Stimulated activated CD8-positive, alpha-beta memory T cell treated with anti-CD3 and anti-CD28 coated beads, Interleukin-4, amount 100 ng/mL, for 1 hour (primary cell): ENCODE data around the gene PDE1C.

Experiments used
- DNase-seq, 2 donors: peaks; one replicate each; pipeline ENCODE4 v3.0.0-alpha.2; 2020; ENCODE audit warnings: low read depth in 2 of 2, low spot score in 1 of 2

Gene PDE1C

GRCh38 chr7:31899356-31899927, 170.8 kb downstream of the PDE1C start:
- DNase-seq: no peak

DNA sequence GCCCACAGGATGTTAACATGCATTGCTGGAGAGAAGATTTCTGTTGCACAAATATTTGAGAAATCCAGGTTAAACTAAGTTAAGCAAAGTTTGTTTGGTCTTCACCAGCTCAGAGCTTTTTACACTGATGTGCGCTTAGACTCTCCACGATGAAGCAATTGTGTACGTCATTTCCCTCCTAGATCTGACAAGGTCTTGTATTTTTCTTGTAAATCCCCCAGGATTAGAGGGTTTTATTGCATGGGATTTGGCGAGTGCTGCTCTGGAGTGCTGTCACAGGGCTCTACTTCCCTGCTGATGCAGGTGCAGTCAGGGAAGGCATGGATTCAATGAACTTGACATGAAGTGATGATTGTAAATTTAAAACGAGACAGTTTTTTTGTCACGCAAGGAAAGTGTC, 173.3 kb downstream of the PDE1C start:
- DNase-seq: no peak

DNA sequence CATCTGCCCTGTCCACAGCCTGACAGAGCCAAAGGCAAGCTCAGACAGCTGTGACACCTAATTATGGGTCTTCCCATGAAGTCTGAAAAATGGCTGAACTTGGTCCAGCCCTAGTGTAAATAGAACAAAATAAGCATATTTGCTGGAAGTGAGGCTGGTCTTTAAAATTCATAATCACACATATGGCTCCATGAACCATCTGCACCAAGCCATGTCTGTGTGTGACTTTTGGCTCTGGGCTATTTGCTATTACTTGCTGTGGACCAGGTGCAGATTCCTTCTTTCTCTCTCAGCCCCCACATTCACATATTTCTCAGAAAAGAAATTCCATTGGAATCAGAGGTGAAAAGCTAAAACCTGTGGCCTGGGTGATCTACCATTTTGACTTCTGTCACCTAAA, 175.9 kb downstream of the PDE1C start:
- no peak for DNase-seq

DNA sequence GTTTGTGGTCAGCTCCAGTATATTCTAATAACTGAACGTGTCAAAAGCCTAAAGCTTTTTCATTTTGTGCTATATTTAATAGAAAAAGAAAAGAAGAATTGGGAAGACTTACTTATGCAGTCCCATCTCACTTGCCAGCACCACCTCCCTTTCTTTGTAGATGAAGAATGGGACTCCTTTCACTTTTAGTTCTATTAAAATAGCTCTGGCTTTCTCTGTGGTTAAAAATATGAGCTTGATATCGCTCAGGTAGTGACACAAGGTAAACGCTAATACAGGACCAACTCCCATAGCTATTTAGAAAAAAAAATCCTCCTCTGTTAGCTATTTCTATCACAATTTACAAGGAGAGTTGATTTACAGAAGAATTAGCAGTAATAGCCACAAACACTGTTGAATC, 176.8 kb downstream of the PDE1C start:
- no peak for DNase-seq

GRCh38 chr7:31892099-31892829, 177.9 kb downstream of the PDE1C start:
- DNase-seq: no peak

DNA sequence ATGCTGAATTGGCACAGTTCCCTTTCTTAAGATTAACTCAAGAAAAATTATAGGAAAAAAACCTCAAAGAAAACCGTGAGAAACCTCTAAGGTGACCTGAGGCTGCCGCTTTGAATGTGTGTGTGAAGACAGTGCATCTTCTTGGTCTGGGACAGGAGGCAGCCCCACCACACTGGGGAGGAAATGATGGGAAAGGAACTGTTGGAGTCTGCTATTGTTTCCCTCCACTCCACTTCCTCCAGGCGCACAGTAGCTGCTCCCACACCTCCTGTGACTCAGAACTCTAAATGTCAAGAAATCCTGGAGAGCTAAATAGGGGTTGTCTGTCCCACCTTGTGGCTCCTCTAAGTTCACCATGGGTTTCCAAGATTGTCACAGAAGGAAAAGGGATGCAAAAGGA, 179.4 kb downstream of the PDE1C start:
- DNase-seq: no peak

GRCh38 chr7:31890198-31890597, 180.0 kb downstream of the PDE1C start:
- DNase-seq: no peak

DNA sequence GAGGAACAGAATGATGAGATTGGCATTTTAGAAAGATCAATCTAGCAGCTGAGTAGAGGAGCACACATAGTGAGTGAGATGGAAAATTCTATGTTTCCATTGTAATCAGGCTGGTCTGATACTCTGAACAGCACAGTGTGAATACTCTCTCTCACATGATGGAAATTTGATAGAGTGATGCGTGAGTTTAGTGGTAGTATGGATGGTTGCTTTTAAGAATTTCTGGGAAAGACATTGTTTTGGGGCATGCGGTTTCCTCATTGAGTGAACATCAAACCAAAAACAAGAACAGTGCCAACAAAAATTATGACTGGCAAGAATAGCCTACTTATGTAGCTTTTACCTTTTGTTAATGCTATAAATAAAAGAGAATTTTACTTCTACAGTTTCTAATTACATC, 183.2 kb downstream of the PDE1C start:
- no peak for DNase-seq

DNA sequence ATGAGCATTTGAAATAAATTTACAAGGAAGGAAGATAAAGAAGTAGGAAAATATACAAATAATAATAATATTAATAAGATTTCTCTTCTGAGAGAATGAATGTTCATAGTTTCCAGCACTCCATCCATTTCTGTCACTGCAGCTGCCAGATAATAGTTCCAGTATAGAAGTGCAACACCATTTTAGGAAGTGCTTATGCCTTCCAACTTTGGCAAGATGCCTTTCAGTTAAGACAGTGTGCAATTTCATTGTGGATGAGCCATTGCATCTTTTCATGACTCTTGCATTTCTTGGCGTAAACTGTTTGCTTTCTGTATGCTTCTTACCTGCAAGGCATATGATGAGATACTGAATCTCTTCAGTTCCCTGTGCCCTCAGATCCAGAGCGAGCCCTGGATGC, 185.0 kb downstream of the PDE1C start:
- DNase-seq: no peak

DNA sequence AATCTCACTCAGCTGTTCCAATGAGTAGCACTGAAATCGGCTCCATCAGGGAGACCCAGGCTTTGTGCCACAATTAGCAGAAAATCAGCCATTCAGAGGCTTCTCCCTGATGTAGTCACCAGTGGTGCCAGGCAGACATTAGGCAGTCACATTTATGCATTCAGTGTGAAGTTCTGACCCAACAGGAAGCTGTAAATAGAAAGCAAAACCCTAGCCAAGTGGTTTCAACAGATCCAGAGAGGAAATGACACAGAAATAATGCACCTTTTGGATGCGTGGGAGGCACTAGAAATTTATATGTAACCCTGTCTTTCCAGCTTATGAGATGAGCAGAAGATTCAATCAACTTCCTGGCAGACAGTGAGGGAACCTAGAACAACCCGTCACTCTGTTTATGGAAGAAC, 186.4 kb downstream of the PDE1C start:
- no peak for DNase-seq

DNA sequence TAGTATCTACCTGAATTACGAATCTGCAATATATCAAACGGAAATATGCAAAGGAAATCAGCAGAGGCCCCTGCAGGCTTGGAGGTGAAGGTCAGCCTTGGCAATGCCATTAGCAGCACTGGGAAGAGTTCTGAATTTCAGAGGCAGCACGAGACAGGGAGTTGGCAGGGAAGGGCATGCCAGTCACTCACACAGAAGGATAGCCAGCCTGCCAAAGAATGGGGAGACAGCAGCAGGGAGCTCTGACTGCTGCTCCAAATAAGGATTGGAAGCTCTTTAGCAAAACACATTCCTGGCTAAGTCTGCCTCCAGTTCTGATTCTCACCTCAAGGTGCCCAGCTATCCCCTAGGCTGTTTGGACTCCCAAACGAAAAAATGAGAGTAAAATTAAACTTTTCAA, 188.0 kb downstream of the PDE1C start:
- DNase-seq: no peak

DNA sequence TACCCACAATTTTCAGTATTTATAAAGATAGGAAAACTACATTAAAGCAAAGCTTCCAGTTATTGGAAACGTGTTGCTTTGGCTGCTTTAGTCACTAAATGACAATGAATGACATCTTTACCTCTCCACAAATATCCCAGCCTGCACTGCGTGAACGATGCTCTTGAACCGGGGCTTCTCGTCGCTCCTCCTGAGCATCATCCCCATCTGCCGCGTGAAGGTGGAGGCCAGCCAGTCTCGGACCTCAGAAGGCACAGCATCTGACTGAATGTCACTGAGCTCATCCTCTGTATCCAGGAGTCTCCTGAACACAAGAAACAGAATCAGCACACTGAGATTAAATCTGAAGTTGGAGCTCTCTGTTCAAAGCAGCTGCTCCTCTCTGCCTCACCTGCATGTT, 191.3 kb downstream of the PDE1C start:
- DNase-seq: no peak

- DNase-seq: no peak
Measured at GRCh38 chr7:31875424-31875823, 194.8 kb downstream of the PDE1C start.

DNA sequence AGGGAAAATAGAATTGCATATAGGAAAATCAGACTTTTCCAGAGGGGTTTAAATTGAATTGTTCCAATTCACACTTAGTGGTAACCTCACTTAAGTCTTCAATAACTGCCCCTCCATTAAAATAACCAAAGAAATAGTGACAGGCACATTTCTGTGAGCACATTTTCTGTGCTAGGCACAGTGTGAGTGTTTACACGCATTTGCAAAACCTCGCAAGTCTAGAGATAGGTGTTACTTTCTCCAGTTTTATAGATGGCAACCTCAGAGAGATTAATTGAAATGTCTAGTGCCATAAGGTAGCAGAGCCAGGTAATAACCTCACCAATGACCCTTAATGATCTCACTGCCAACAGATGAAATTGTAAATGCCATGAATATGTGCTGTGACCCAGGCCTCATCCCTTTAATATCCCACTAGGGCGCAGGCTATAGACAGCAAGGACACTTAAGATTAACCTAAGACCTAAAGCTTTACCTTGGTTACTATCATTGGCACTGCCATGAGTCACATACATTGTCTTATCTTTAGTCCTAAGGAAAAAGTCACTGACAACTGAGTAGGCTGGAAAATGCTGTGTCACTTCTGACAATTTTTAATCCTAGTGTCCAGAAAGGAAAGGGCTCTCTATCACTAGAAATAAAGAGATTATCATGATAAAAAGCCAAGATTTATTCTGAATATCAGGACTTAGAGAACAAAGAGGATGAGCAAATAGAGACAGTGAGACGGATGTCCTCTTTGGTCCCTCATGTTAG, 195.4 kb downstream of the PDE1C start:
- no peak for DNase-seq

DNA sequence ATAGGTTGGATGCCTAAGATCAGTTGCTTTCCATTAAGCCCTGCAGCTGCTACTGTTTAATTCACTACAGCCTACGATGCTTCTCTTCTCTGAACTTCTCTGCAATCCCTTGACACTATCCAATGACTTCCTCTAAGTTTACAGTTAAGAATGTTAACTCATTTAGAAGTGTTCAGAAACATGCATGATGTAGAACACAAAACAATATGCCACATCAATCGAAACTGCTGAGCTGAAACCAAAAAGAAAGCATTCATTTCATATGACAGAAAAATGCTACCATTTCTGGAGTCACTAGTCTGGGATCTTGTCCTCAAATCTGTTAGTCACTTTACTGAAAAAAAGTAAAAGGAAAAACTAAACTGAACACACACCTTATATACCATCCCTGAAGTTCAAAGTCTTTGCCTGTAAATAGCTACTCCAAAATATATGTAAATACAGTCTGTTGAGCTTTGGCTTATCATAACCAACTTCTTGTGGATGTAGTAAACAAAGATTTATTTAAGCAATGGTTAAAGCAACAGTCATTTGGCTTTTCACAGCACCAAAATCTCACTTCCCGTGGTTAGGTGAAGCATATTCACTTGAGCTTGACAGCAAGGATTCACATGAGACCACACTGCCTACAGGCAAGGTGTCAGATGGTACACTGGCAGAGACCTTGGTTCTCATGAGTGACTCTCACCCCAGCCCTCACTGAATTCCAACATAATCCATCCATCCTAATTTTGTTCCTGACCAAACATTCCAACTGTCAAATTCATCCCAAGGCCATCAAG, 196.2 kb downstream of the PDE1C start:
- no peak for DNase-seq

- DNase-seq: no peak
Measured at GRCh38 chr7:31872545-31873370, 197.4 kb downstream of the PDE1C start.

- DNase-seq: no peak
Measured at GRCh38 chr7:31864646-31865045, 205.6 kb downstream of the PDE1C start.

GRCh38 chr7:31860925-31861324, 209.3 kb downstream of the PDE1C start:
- DNase-seq: no peak

- DNase-seq: no peak
Measured at GRCh38 chr7:31858055-31858454, 212.2 kb downstream of the PDE1C start.

- DNase-seq: no peak
Measured at GRCh38 chr7:31857172-31857571, 213.0 kb downstream of the PDE1C start.

DNA sequence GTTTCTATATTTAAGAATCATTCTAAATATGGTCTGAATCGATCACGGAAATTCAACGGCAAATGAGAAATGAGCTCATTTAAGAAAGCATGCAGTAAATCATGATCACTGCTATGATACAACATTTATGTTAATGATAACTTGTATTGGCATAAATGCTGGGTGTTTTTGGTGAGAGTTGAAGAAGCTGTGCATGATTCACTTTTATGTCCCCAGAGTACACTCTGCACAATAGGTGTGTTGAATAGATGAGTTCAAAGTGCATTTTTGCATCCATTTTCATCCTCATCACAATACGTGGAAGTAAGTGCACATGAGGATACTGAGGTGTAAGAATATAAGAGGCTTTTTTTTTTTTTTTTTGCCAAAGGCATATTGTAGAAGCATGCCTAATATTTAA, 213.9 kb downstream of the PDE1C start:
- DNase-seq: no peak
